Measurements from ENCODE around the gene MAU2. TPM values are rescaled to one million over a fixed set of nuclear protein-coding genes. Genes with fewer than 3 reads are reported as not detected.
"Not testable (repeated sequence)": the region's sequence is repeated elsewhere in the genome, so short reads cannot be mapped to it uniquely, and the experiment has no call there.

The MAU2 gene
- total RNA-seq, 2 donors from 2014 or later = 64.1 to 64.3 TPM

GRCh38 chr19:19347401-19348110, 26.9 kb downstream of the MAU2 start:
- no peaks in the 10 kb centered on the region for H3K4me1 Mint-ChIP-seq
- no peak for DNase-seq
- peaks cover 61% of the 10 kb centered on the region for H3K36me3 Mint-ChIP-seq (ENCODE audit: low read depth)
- H3K27ac Mint-ChIP-seq = no peak overlapping the region
- H3K4me3 Mint-ChIP-seq = no peak overlapping the region
- H3K27me3 Mint-ChIP-seq (ENCODE audit: insufficient read depth) = no peaks in the 10 kb centered on the region
- H3K9ac ChIP-seq (ENCODE audit: extremely low read depth, low read length, poor library complexity, severe bottlenecking) = no peak overlapping the region
- no peak overlapping the region for H3K4me3 ChIP-seq (ENCODE audit: low read length)
- no peaks in the 10 kb centered on the region for H3K9me3 Mint-ChIP-seq
- H3K9me3 ChIP-seq (ENCODE audit: control insufficient read depth, low read length) = no peaks in the 10 kb centered on the region
- TF ChIP-seq CTCF (conservative IDR thresholded peaks at IDR 0.05) = no peak
- H3K27me3 ChIP-seq (ENCODE audit: control insufficient read depth, insufficient read depth, low read length, poor library complexity, severe bottlenecking) = no peaks in the 10 kb centered on the region
- H3K4me1 ChIP-seq (ENCODE audit: control insufficient read depth, insufficient read depth, low read length) = no peaks in the 10 kb centered on the region
- peaks cover 63% of the 10 kb centered on the region for H3K36me3 ChIP-seq (ENCODE audit: control insufficient read depth, insufficient read depth, low read length)
- H3K27ac ChIP-seq (ENCODE audit: low read depth, low read length) = no peak overlapping the region
- 92 to 100% methylated on average over 2 to 10 of the region's 10 CpGs for WGBS, 2 experiments (ENCODE audit: insufficient coverage in 1 of 2, insufficient read length in 1 of 2)

- TF ChIP-seq CTCF (conservative IDR thresholded peaks at IDR 0.05) = no peak
- Histone ChIP-seq H3K27ac (ENCODE audit: low read depth, low read length) (no peak overlapping the region), H3K4me3 (ENCODE audit: low read length) (no peak overlapping the region), H3K9ac (ENCODE audit: extremely low read depth, low read length, poor library complexity, severe bottlenecking) (no peak overlapping the region), H3K27me3 (ENCODE audit: control insufficient read depth, insufficient read depth, low read length, poor library complexity, severe bottlenecking) (no peaks in the 10 kb centered on the region), H3K36me3 (ENCODE audit: control insufficient read depth, insufficient read depth, low read length) (peaks cover 63% of the 10 kb centered on the region), H3K4me1 (ENCODE audit: control insufficient read depth, insufficient read depth, low read length) (no peaks in the 10 kb centered on the region), H3K9me3 (ENCODE audit: control insufficient read depth, low read length) (no peaks in the 10 kb centered on the region)
- 93 to 94% methylated on average over 7 to 9 of the region's 9 CpGs for WGBS, 2 experiments (ENCODE audit: insufficient coverage in 1 of 2, insufficient read length in 1 of 2)
- no peak overlapping the region for H3K27ac Mint-ChIP-seq
- DNase-seq = no peak
- no peaks in the 10 kb centered on the region for H3K27me3 Mint-ChIP-seq (ENCODE audit: insufficient read depth)
- H3K9me3 Mint-ChIP-seq = no peaks in the 10 kb centered on the region
- no peak overlapping the region for H3K4me3 Mint-ChIP-seq
- H3K36me3 Mint-ChIP-seq (ENCODE audit: low read depth) = peaks cover 58% of the 10 kb centered on the region
- no peaks in the 10 kb centered on the region for H3K4me1 Mint-ChIP-seq
These were observed 27.6 kb downstream of the MAU2 start for GRCh38 chr19:19348266-19348665.

- H3K9ac ChIP-seq (ENCODE audit: extremely low read depth, low read length, poor library complexity, severe bottlenecking) = no peak overlapping the region
- peaks cover 64% of the 10 kb centered on the region for H3K36me3 ChIP-seq (ENCODE audit: control insufficient read depth, insufficient read depth, low read length)
- H3K27ac ChIP-seq (ENCODE audit: low read depth, low read length) = no peak overlapping the region
- H3K27me3 Mint-ChIP-seq (ENCODE audit: insufficient read depth) = no peaks in the 10 kb centered on the region
- no peak for TF ChIP-seq CTCF (conservative IDR thresholded peaks at IDR 0.05)
- DNase-seq = no peak
- H3K4me3 ChIP-seq (ENCODE audit: low read length) = no peak overlapping the region
- peaks cover 63% of the 10 kb centered on the region for H3K36me3 Mint-ChIP-seq (ENCODE audit: low read depth)
- H3K9me3 ChIP-seq (ENCODE audit: control insufficient read depth, low read length) = no peaks in the 10 kb centered on the region
- no peaks in the 10 kb centered on the region for H3K27me3 ChIP-seq (ENCODE audit: control insufficient read depth, insufficient read depth, low read length, poor library complexity, severe bottlenecking)
- WGBS, 2 experiments (ENCODE audit: insufficient coverage in 1 of 2, insufficient read length in 1 of 2) = 94 to 98% methylated on average over 5 to 7 of the region's 7 CpGs
- H3K27ac Mint-ChIP-seq = no peak overlapping the region
- H3K4me1 ChIP-seq (ENCODE audit: control insufficient read depth, insufficient read depth, low read length) = no peaks in the 10 kb centered on the region
- H3K9me3 Mint-ChIP-seq = no peaks in the 10 kb centered on the region
- H3K4me1 Mint-ChIP-seq = no peaks in the 10 kb centered on the region
- no peak overlapping the region for H3K4me3 Mint-ChIP-seq
These were observed 28.7 kb downstream of the MAU2 start for GRCh38 chr19:19349365-19349764.

GRCh38 chr19:19350756-19351155, 30.1 kb downstream of the MAU2 start:
- H3K36me3 Mint-ChIP-seq (ENCODE audit: low read depth) = peaks cover 58% of the 10 kb centered on the region
- H3K27ac Mint-ChIP-seq; H3K9me3 Mint-ChIP-seq; H3K9me3 ChIP-seq (ENCODE audit: control insufficient read depth, low read length); DNase-seq; H3K4me1 ChIP-seq (ENCODE audit: control insufficient read depth, insufficient read depth, low read length); H3K27ac ChIP-seq (ENCODE audit: low read depth, low read length); H3K4me3 Mint-ChIP-seq; H3K4me3 ChIP-seq (ENCODE audit: low read length); H3K27me3 ChIP-seq (ENCODE audit: control insufficient read depth, insufficient read depth, low read length, poor library complexity, severe bottlenecking); H3K27me3 Mint-ChIP-seq (ENCODE audit: insufficient read depth); H3K9ac ChIP-seq (ENCODE audit: extremely low read depth, low read length, poor library complexity, severe bottlenecking); H3K4me1 Mint-ChIP-seq: not testable (repeated sequence)
- 90% methylated on average over 7 of the region's 8 CpGs; no CpG with 5 or more reads in 1 of the 2 experiments for WGBS, 2 experiments (ENCODE audit: insufficient coverage in 1 of 2, insufficient read length in 1 of 2)
- peaks cover 57% of the 10 kb centered on the region for H3K36me3 ChIP-seq (ENCODE audit: control insufficient read depth, insufficient read depth, low read length)
